Embryonic facial prominence (tissue), 1 donor: ENCODE data around the gene KCNQ4.

Source experiments
- DNase-seq: peaks from one replicate; pipeline ENCODE4 v3.0.0-alpha.2; 2016; ENCODE audit errors: extremely low spot score

The KCNQ4 gene

DNA sequence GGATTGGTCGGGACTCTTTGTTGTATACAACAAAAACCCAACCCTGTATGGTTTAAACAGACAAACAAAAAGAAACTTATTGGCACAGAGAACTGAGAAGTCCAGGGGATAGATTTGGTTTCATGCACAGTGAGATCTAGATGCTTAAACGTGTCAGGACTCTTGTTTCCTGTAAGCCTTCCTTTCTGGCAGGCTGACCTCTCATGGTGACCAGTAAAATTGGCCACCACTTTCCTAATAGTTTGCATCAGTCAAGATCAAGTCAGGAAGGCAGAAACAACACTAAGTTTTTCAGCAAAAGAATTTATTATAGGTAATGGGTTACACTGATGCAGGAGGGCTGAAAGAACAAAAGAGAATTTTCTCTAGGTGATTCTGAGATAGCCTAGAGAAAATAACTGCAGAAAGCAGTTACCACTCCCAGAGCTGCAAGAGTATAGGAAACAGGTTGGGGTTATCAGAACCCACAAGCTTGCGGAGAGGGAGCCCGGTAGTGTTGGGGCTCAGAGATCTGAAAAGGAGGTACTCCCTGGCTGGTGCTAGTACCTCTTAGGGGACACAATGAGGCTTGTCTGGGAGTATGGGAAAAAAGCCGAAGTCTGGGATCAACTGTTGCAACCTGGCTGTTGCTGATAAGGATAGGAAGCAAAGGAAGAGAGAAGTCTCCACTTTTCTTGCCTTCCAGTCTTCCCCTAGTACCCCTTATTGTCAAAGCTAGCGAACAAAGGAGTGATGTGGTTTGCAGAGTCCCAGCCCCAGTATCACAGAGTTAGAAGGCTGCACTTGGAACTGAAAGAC, 57.1 kb downstream of the KCNQ4 start:
- DNase-seq = no peak

DNA sequence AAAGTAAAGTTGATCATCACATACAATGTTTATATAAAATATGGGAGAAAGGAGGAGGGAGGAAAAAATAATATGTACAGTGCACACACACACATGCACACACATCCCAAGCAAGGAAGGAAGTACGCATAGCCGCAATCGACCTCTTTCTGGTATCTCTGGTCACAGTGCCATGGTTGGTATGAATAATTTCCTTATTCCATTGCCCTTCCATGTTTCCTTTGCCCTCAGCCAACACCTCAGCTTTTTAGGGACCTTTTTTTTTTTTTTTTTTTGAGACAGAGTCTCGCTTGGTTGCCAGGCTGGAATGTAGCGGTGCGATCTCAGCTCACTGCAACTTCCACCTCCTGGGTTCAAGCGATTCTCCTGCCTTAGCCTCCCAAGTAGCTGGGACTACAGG, 58.0 kb downstream of the KCNQ4 start:
- no peak for DNase-seq

DNA sequence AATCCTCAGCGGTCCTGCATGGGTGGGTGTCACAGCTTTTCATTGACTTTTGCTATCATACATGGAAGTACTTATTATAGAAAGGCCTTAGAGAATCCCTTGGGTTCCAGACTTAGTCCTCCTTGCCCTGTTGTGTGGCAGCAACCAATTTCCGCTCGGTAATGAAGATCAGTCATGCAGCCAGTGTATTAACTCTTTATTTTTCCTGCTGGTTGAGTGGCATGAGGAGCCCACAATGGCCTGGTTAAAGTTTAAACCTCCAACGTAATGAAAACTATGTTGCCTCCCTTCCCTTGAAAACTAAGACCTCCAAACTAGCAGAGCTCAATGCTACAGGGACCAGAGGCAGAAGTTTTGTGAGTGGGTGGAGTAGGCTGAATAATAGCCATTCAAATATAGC, 58.6 kb downstream of the KCNQ4 start:
- DNase-seq = no peak

DNA sequence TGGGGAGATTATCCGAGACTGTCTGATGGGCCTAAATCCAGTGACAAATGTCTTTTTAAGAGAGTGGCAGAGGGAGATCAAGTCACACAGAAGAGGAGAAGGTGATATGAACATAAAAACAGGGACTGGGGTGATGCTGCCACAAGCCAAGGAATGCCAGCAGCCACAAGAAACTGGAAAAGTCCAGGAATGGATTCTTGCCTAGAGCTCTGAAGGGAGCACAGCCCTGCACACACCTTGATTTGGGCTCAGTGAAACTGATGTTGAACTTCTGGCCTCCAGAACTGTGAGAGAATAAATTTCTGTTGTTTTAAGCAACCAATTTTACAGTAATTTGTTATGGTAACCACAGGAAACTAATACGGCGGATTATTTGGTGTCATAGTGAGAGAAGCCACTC, 59.1 kb downstream of the KCNQ4 start:
- DNase-seq = no peak

DNA sequence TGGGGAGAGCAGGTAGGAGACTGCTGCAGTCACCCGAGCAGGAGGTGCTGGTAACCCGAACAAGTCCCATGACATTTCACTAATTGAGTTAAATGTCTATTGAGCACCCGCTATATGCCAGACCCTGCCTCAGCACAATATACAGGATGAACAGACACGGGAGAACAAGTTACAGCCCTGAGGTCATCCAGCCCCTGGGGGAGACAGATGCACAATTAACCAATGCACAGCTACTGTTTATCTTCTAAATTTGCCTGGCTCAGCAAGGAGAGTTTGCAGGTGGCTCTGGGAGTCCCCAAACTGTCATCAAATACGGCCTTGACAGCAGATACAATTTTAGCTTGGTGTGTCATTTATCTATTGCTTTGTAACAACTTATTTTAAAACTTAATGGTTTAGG, 60.5 kb downstream of the KCNQ4 start:
- DNase-seq = no peak

DNA sequence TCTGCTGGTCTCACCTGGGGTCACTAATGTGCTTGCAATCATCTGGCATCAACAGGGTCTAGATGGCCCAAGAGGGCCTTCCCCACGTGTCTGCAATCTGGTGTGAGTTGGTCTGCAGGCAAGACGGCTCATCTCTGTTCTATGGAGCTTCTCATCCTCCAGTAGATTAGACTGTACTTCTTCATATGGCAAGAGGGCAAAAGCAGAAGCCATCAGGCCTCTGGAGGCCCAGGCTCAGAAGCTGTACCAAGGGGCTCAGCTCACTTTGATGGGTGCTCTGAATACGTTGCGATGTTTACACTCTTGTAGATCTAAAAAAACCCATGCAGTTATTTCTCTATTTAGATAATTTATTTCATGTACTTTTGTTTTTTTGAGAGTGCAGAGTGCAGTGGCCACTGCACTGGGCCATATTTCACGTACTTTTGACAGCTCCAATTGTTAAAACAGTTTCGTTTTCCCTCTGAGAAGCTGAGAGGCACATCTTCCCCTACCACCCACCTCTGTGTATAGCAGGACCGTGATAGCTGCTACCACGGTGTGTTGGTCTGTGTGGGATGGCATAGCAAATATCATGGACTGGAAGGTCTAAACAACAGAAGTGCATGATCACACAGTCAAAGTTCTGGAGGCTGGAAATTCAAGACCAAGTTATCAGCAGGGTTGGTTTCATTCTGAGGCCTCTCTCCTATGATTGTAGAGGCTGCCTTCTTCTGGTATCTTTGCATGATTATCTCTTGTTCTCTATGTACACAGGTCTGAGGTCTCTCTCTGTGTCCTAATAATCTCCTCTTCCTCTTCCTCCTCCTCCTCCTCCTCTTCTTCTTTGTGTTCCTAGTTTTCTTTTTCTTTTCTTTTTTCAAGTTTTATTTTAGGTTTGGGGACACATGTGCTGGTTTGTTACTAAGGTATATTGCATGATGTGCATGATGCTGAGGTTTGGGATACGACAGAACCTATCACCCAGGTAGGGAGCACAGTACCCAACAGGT, 61.6 kb downstream of the KCNQ4 start:
- DNase-seq = no peak

DNA sequence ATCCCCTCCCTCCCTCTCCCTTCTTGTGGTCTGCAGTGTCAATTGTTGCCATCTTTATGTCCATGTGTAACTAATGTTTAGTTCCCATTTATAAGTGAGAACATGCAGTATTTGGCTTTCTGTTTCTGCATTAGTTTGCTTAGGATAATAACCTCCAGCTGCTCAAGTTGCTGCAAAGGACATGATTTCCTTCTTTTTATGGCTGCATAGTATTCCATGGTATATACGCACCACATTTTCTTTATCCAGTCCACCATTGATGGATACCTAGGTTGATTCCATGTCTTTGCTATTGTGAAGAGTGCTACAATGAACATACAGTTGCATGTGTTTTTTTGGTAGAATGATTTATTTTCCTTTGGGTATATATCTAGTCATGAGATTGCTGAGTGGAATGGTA, 62.3 kb downstream of the KCNQ4 start:
- DNase-seq = no peak

GRCh38 chr1:40847023-40847745, 63.6 kb downstream of the KCNQ4 start:
- DNase-seq = no peak

DNA sequence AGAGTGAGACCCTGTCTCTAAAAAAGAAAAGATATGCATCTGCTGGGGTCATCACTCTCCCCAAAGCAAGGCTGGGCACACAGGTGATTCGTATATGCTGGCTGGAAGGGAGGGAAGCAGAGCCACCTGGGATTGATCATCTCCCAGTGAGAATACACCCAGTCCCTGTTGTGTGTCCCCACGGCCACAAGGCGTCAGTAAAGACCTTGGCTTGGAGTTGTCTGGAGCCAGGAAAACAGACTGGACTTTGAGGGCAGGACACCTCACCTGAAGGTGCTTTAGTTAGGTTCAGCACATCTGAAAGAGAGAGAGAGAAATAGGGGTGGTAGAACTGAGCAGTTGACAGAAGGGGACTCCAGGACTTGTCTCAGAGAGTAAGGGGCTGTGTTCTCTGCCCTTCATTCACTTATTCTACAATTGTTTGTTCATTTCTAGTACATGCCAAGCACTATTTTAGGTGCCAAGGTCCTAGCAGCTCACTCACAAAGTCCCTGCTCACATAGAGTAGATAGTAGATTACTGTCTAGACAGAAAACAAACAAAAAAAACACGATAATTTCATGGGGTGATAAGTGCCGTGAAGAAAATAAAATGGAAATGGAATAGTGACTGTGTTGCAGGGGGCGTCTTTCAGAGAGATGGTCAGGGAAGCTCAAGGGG, 65.1 kb downstream of the KCNQ4 start:
- DNase-seq = no peak

- DNase-seq = peak; percentile 45
Observed at GRCh38 chr1:40849801-40850592, 66.4 kb downstream of the KCNQ4 start.

GRCh38 chr1:40851643-40852042, 68.1 kb downstream of the KCNQ4 start:
- no peak for DNase-seq

DNA sequence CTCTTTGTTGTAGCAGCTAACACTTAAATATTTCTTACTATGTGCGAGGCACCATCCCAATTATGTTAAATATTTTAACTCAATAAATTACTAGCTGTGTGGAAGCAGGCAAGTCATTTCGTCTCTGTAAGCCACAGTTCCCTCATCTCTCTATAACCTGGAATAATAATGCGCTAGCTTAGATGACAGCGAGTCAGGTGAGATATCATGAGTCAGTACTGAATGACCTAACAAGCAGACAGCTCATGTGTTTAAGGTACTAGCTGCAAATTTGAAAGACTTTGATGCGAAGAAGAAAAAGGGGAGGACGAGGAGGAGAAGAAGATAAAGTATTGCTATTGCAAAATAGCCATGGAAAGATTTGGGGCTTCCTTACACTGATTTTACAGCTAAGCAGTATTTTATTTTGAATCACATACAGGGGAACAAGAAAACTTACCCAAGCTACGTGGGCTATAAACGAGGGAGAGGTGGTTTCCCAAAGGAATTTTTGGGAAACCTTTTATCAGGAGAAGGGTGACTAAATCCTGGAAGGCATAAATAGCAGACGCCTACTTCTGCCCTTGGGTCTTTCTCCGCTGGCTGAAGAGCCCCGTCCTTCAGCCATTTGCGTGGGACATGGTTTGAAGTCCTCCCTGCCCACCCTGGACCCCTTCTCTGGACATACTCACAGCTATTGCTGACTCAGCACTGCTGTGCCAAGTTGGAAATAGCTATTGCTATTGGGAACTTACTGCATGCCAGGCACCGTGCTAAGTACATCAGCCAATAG, 69.7 kb downstream of the KCNQ4 start:
- DNase-seq = no peak

GRCh38 chr1:40853885-40854170, 70.2 kb downstream of the KCNQ4 start:
- no peak for DNase-seq

DNA sequence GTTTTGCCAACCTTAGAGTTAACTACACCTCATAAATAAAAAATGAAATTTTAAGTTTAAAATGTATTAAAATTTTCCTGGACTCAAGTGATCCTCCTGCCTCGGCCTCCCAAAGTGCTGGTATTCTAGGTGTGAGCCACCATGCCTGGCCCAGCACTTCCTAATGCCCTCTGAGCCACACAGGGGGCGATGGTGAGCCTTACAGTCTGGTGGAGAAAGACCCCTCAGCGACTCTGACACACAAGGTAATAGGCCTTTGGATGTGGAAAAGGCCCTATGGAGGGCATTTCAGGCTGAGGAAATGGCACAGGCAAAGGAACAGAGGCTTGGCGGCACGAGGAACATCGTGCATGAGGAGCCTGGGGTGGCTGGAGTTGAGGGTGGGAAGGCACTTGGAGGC, 71.9 kb downstream of the KCNQ4 start:
- DNase-seq = no peak

DNA sequence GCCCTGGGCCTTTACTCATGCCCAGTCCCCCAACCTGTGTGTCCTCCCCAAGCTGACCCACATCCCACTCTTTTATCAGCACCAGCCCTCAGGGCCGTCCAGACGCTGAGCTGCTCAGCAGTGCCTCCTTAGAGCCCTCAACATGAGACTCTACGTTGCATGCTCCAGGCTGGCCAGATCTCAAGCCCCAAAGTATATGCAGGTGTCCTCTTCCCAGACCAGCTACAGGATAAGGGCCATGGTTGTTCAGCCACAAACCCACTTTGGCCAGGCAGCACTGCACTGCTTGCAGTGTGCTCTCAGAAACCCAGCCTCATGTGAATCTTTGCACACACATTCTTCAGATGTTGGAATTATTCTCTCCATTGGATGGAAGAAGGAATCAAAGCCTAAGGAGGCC, 72.5 kb downstream of the KCNQ4 start:
- no peak for DNase-seq

DNA sequence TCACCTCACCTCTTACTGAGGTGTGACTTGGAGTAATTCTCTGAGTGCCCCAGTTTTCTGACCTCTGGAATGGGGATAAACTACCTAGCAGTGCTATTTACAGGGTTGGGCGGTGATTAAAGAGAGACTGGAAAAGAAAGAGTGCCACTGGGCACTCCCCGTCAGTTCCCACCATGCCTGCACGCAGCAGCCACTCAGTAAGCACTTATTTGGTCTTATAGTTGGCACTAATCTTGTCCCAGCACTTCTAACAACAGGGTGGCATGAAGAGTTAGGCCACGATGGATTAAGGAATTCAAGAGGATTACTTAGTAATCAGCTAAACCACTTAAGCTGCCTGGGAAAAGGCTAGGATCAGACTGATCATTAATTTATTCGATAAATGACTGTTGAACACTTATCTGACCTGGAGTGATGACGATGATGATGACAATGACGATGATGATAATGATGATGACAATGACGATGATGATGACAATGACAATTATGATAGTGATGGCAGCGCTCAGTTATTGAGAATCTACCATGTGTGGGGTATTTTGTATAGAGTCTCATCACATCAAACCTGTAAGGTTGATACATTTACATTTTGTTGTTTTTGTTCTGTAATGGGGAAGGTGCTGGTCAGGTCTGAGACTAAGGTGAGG, 73.2 kb downstream of the KCNQ4 start:
- DNase-seq = no peak

DNA sequence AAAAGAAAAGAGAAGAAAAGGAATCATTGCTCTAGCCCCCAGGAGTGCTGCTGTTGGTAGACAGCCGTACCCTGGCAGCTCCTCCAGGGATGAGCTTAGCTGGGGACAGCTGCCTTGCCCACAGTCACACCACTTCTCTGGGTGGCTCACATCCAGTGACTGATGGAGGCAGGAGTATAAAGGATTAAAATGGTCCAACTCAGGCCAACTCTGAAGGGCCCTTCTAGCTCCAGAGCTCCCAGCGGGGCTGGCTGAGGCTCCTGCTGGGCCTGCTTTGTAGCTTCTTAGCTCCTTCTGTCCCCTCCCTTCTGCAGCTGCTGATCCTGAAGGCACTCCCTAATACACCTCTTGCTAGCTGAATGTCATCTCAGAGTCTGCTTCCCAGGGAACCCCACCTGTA, 74.2 kb downstream of the KCNQ4 start:
- no peak for DNase-seq

- DNase-seq = no peak
Observed at GRCh38 chr1:40858856-40859416, 75.3 kb downstream of the KCNQ4 start.

DNA sequence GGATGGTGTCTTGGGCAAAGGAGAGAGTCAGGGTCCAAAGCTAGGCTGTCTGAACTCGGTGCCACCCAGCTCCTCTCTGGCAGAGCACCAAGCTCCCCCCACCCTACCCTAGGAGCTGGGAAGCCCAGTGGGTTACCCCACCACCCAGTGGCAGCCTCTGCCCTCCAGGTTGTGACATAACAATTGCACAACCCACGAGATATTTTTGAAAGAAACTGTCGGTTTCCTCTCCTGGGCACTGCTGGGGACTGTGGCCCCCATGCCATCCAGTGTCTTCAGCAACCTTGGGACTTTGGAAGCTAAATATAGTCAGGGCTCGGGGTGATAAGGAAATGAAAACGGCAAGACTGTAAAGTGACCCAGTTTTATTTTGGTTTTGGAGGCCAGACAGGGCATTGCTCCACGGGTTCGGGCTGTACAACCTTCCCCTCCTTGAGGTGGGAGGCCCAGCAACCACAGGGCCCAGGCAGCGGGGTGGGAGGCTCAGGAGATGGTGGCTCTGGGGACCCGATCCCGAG, 77.2 kb downstream of the KCNQ4 start:
- no peak for DNase-seq
